ENCODE data around the gene CDH4. TPM values are rescaled to one million over a fixed set of nuclear protein-coding genes. Genes with fewer than 3 reads are reported as not detected.

The CDH4 gene
- total and polyA plus RNA-seq, 4 donors = 0.06 to 0.10 TPM; not detected in 2

DNA sequence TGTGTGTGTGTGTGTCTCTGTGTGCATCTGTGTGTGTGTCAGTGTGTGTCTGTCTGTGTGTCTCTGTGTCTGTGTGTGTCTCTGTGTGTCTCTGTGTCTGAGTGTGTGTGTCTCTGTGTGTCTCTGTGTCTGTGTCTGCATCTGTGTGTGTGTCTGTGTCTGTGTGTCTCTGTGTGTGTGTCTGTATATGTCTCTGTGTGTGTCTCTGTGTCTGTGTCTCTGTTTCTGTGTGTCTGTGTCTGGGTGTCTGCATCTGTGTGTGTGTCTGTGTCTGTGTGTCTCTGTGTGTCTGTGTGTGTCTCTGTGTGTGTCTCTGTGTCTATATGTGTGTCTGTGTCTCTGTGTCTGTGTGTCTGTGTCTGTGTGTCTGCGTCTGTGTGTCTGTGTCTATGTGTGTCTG lies 605.8 kb downstream of the CDH4 start:
- Histone ChIP-seq H3K27ac (ENCODE audit: low read depth in 1 of 2, low read length in 2 of 2) (no peak overlapping the region), H3K36me3 (ENCODE audit: control insufficient read depth in 1 of 2, insufficient read depth in 2 of 2, low read length in 1 of 2) (no peaks in the 10 kb centered on the region), H3K9me3 (ENCODE audit: control insufficient read depth, low read length) (peaks cover 3% of the 10 kb centered on the region), H3K4me1 (ENCODE audit: control insufficient read depth in 1 of 2, insufficient read depth in 2 of 2, low read length in 2 of 2) (no peaks in the 10 kb centered on the region), H3K27me3 (ENCODE audit: control insufficient read depth in 1 of 2, insufficient read depth in 2 of 2, low read length in 1 of 2) (no peaks in the 10 kb centered on the region), H3K4me3 (ENCODE audit: low read length in 2 of 2) (no peak overlapping the region)
- ATAC-seq (ENCODE audit: low FRiP score) (no peak), DNase-seq (no peak)
- 93 to 100% methylated on average over 1 of the region's 1 CpG for WGBS, 2 donors
- intact Hi-C loops (cut with DNase I) = no loop called here

DNA sequence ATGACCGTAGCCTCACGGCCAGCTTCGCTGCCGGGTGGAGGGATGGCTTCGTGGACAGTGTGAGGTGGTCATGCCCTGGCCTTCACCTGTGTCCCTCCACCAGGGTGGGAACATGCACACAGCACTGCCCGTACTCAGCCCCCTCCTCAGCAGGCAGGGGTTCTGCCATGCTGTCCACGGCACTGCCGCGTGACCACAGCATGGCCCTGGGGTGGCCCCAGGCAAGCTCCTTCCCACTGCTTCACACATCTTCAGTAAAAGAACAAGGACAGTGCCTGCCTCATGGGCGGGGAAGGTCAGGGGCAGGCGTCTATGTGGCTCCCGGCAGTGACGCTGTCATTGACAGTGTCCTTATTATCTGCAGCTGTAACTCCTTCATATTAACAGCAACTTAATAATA lies 607.7 kb downstream of the CDH4 start:
- ATAC-seq (ENCODE audit: low FRiP score) (no peak), DNase-seq (no peak)
- H3K4me3 ChIP-seq (ENCODE audit: low read length in 2 of 2) = no peak overlapping the region
- intact Hi-C loops (cut with DNase I) = no loop called here
- H3K4me1 ChIP-seq (ENCODE audit: control insufficient read depth in 1 of 2, insufficient read depth in 2 of 2, low read length in 2 of 2) = no peaks in the 10 kb centered on the region
- no peaks in the 10 kb centered on the region for H3K27me3 ChIP-seq (ENCODE audit: control insufficient read depth in 1 of 2, insufficient read depth in 2 of 2, low read length in 1 of 2)
- H3K27ac ChIP-seq (ENCODE audit: low read depth in 1 of 2, low read length in 2 of 2) = no peak overlapping the region
- H3K36me3 ChIP-seq (ENCODE audit: control insufficient read depth in 1 of 2, insufficient read depth in 2 of 2, low read length in 1 of 2) = no peaks in the 10 kb centered on the region
- H3K9me3 ChIP-seq (ENCODE audit: control insufficient read depth, low read length) = peaks cover 3% of the 10 kb centered on the region
- 88% methylated on average over 13 of the region's 13 CpGs for WGBS, 2 donors

- H3K36me3 ChIP-seq (ENCODE audit: control insufficient read depth in 1 of 2, insufficient read depth in 2 of 2, low read length in 1 of 2) = no peaks in the 10 kb centered on the region
- no peaks in the 10 kb centered on the region for H3K4me1 ChIP-seq (ENCODE audit: control insufficient read depth in 1 of 2, insufficient read depth in 2 of 2, low read length in 2 of 2)
- H3K27ac ChIP-seq (ENCODE audit: low read depth in 1 of 2, low read length in 2 of 2) = no peak overlapping the region
- no peak overlapping the region for H3K4me3 ChIP-seq (ENCODE audit: low read length in 2 of 2)
- DNase-seq (no peak), ATAC-seq (ENCODE audit: low FRiP score) (no peak)
- WGBS, 2 donors = 50 to 58% methylated on average over 8 of the region's 8 CpGs
- H3K27me3 ChIP-seq (ENCODE audit: control insufficient read depth in 1 of 2, insufficient read depth in 2 of 2, low read length in 1 of 2) = no peaks in the 10 kb centered on the region
- peaks cover 3% of the 10 kb centered on the region for H3K9me3 ChIP-seq (ENCODE audit: control insufficient read depth, low read length)
- intact Hi-C loops (cut with DNase I) = no loop called here
These were observed 608.4 kb downstream of the CDH4 start for GRCh38 chr20:61860260-61860987.

DNA sequence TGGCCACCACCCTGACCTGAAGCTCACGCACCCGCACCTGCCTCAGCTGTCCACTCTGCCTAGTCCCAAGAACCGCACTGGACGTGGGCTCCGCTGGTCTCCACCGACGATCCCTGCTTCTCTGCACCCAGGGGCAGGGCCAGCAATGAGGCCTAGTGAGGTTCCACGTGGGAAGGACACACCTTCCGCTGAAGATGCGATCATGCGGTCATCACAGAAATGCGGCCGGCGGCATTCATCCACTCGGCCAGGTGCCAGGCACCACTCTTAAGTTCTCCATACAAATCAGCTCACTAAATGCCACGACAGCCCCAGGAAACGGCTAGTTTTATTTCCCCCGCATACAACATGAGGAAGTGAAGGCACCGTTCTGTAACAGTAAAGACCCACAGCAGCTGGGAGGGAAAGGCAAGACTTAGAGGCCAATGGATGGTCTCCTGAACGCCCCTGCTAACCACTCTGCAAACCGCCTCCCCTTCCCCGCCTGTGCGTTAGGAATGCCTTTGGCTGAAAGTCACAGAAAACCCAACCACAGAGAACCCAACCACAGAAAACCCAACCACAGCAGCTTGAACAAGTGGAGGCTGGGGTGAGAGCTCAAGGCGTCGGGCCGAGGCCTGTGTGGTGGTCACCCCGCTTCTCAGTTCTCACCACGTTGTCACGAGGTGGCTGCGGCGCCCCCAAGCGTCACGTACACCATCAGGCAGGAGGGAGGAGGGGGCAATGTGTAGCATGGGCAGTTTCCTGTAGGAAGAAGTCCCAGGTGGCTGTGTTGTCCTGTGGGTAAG lies 609.2 kb downstream of the CDH4 start:
- Histone ChIP-seq H3K27ac (ENCODE audit: low read depth in 1 of 2, low read length in 2 of 2) (no peak overlapping the region), H3K27me3 (ENCODE audit: control insufficient read depth in 1 of 2, insufficient read depth in 2 of 2, low read length in 1 of 2) (no peaks in the 10 kb centered on the region), H3K36me3 (ENCODE audit: control insufficient read depth in 1 of 2, insufficient read depth in 2 of 2, low read length in 1 of 2) (no peaks in the 10 kb centered on the region), H3K4me1 (ENCODE audit: control insufficient read depth in 1 of 2, insufficient read depth in 2 of 2, low read length in 2 of 2) (no peaks in the 10 kb centered on the region), H3K9me3 (ENCODE audit: control insufficient read depth, low read length) (peaks cover 2% of the 10 kb centered on the region), H3K4me3 (ENCODE audit: low read length in 2 of 2) (no peak overlapping the region)
- 86% methylated on average over 31 to 33 of the region's 33 CpGs for WGBS, 2 donors
- intact Hi-C loops (cut with DNase I) = no loop called here
- DNase-seq = no peak
- no peak for ATAC-seq (ENCODE audit: low FRiP score)

GRCh38 chr20:61861858-61862257 lies 609.8 kb downstream of the CDH4 start:
- ATAC-seq (ENCODE audit: low FRiP score) = no peak
- WGBS, 2 donors = 85 to 93% methylated on average over 15 of the region's 15 CpGs
- H3K4me3 ChIP-seq (ENCODE audit: low read length in 2 of 2) = no peak overlapping the region
- DNase-seq = no peak
- H3K27me3 ChIP-seq (ENCODE audit: control insufficient read depth in 1 of 2, insufficient read depth in 2 of 2, low read length in 1 of 2) = no peaks in the 10 kb centered on the region
- intact Hi-C loops (cut with DNase I) = no loop called here
- no peaks in the 10 kb centered on the region for H3K36me3 ChIP-seq (ENCODE audit: control insufficient read depth in 1 of 2, insufficient read depth in 2 of 2, low read length in 1 of 2)
- H3K9me3 ChIP-seq (ENCODE audit: control insufficient read depth, low read length) = no peaks in the 10 kb centered on the region
- H3K27ac ChIP-seq (ENCODE audit: low read depth in 1 of 2, low read length in 2 of 2) = no peak overlapping the region
- H3K4me1 ChIP-seq (ENCODE audit: control insufficient read depth in 1 of 2, insufficient read depth in 2 of 2, low read length in 2 of 2) = no peaks in the 10 kb centered on the region

- Histone ChIP-seq H3K27me3 (ENCODE audit: control insufficient read depth in 1 of 2, insufficient read depth in 2 of 2, low read length in 1 of 2) (no peaks in the 10 kb centered on the region), H3K4me1 (ENCODE audit: control insufficient read depth in 1 of 2, insufficient read depth in 2 of 2, low read length in 2 of 2) (no peaks in the 10 kb centered on the region), H3K4me3 (ENCODE audit: low read length in 2 of 2) (no peak overlapping the region), H3K9me3 (ENCODE audit: control insufficient read depth, low read length) (no peaks in the 10 kb centered on the region), H3K27ac (ENCODE audit: low read depth in 1 of 2, low read length in 2 of 2) (no peak overlapping the region), H3K36me3 (ENCODE audit: control insufficient read depth in 1 of 2, insufficient read depth in 2 of 2, low read length in 1 of 2) (no peaks in the 10 kb centered on the region)
- no peak for DNase-seq
- intact Hi-C loops (cut with DNase I) = no loop called here
- no peak for ATAC-seq (ENCODE audit: low FRiP score)
- 81 to 82% methylated on average over 13 of the region's 13 CpGs for WGBS, 2 donors
These were observed 610.8 kb downstream of the CDH4 start for GRCh38 chr20:61862881-61863280.

GRCh38 chr20:61864481-61864880 lies 612.4 kb downstream of the CDH4 start:
- no peak for DNase-seq
- intact Hi-C loops (cut with DNase I) = no loop called here
- Histone ChIP-seq H3K27ac (ENCODE audit: low read depth in 1 of 2, low read length in 2 of 2) (no peak overlapping the region), H3K4me3 (ENCODE audit: low read length in 2 of 2) (no peak overlapping the region), H3K27me3 (ENCODE audit: control insufficient read depth in 1 of 2, insufficient read depth in 2 of 2, low read length in 1 of 2) (no peaks in the 10 kb centered on the region), H3K36me3 (ENCODE audit: control insufficient read depth in 1 of 2, insufficient read depth in 2 of 2, low read length in 1 of 2) (no peaks in the 10 kb centered on the region), H3K4me1 (ENCODE audit: control insufficient read depth in 1 of 2, insufficient read depth in 2 of 2, low read length in 2 of 2) (no peaks in the 10 kb centered on the region), H3K9me3 (ENCODE audit: control insufficient read depth, low read length) (no peaks in the 10 kb centered on the region)
- 83 to 86% methylated on average over 12 of the region's 12 CpGs for WGBS, 2 donors
- no peak for ATAC-seq (ENCODE audit: low FRiP score)

GRCh38 chr20:61865353-61865752 lies 613.3 kb downstream of the CDH4 start:
- WGBS, 2 donors = 90 to 96% methylated on average over 1 of the region's 1 CpG
- intact Hi-C loops (cut with DNase I) = no loop called here
- ATAC-seq (ENCODE audit: low FRiP score) = no peak
- DNase-seq = no peak
- Histone ChIP-seq H3K27me3 (ENCODE audit: control insufficient read depth in 1 of 2, insufficient read depth in 2 of 2, low read length in 1 of 2) (no peaks in the 10 kb centered on the region), H3K36me3 (ENCODE audit: control insufficient read depth in 1 of 2, insufficient read depth in 2 of 2, low read length in 1 of 2) (no peaks in the 10 kb centered on the region), H3K4me3 (ENCODE audit: low read length in 2 of 2) (no peak overlapping the region), H3K4me1 (ENCODE audit: control insufficient read depth in 1 of 2, insufficient read depth in 2 of 2, low read length in 2 of 2) (no peaks in the 10 kb centered on the region), H3K27ac (ENCODE audit: low read depth in 1 of 2, low read length in 2 of 2) (no peak overlapping the region), H3K9me3 (ENCODE audit: control insufficient read depth, low read length) (no peaks in the 10 kb centered on the region)

DNA sequence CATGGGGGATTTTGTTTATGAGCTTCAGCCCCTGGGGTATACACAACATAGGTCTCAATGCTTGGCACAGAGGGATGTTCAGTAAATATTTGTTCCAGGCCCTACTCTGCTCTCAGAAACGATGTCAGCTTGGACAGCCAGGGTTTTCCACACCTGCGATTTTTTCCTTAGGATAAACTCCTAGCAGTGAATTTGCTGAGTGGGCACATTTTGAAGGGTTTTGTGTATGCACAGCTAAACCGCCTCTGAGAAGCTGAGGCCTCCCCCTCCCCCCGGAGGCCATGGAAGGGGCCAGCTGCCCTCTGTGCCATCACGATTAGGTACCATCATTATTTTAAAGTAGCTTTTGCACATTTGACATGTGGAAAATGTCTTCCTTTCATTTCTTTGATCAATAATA lies 614.1 kb downstream of the CDH4 start:
- Histone ChIP-seq H3K27ac (ENCODE audit: low read depth in 1 of 2, low read length in 2 of 2) (no peak overlapping the region), H3K36me3 (ENCODE audit: control insufficient read depth in 1 of 2, insufficient read depth in 2 of 2, low read length in 1 of 2) (no peaks in the 10 kb centered on the region), H3K4me3 (ENCODE audit: low read length in 2 of 2) (no peak overlapping the region), H3K9me3 (ENCODE audit: control insufficient read depth, low read length) (no peaks in the 10 kb centered on the region), H3K27me3 (ENCODE audit: control insufficient read depth in 1 of 2, insufficient read depth in 2 of 2, low read length in 1 of 2) (no peaks in the 10 kb centered on the region), H3K4me1 (ENCODE audit: control insufficient read depth in 1 of 2, insufficient read depth in 2 of 2, low read length in 2 of 2) (no peaks in the 10 kb centered on the region)
- WGBS, 2 donors = 58 to 62% methylated on average over 5 of the region's 5 CpGs
- no peak for DNase-seq
- intact Hi-C loops (cut with DNase I) = no loop called here
- ATAC-seq (ENCODE audit: low FRiP score) = no peak
